Amniotic epithelial cell (primary cell): ENCODE results near the gene GDPD5.

Source experiments
- DNase-seq: peaks from one replicate; pipeline ENCODE4 v3.0.0-alpha.2; 2010; ENCODE audit warnings: low read depth

GDPD5 gene

GRCh38 chr11:75525433-75526191 is at the start of gene GDPD5:
Gene GDPD5, minus strand, starts transcription at chr11:75525941. Its CDS starts 48,206 bp downstream, at chr11:75477735.
- peak; percentile 62 for DNase-seq

- no peak for DNase-seq
Observed at GRCh38 chr11:75574698-75575602, 49.2 kb upstream of the GDPD5 start.

DNA sequence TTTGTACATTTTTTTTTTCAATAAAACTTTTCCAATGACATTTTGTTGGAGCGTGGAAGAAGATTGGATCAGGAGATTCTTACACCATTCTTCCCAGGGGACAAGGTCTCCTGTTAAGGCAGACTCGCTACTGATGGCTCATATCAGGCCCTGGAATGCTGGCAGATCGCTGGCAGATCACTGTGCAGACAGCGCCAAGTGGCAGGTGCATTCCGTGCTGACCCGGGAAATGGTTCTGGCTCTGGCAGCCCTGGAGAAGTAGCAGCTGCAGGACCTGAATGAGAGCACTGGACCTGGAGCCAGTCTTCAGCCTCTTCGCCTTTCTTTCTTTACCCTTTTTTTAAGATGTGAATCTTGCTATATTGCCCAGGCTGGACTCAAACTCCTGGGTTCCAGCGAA is 47.0 kb upstream of the GDPD5 start:
- DNase-seq = no peak

GRCh38 chr11:75571625-75572024 is 45.9 kb upstream of the GDPD5 start:
- no peak for DNase-seq

DNA sequence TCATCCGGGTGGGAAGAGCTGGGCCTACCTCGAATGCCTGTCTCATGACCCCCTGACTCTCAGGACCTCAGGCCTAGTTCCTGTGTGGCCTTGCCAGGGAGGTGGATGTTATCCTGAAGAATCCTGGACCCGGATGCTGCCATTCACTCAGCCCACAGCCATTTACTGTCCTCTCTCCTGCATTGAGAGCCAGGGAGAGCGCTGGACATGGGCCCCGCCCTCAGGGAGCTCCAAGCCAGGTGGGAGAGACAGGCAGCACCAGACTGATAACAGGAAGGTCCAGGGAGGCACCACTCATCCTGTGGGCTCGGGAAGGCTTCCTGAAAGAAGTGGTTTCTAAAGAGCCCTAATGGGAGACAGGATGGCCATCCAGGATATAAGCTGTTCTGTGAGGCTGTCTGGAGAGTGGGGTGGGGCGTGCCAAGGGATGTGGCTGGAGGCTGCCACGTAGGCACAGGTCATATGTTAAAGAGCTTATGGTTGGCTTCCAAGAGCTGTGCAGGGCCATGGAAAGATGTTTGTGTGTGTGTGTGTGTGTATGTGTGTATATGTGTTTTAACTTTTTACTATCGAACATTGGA is 44.9 kb upstream of the GDPD5 start:
- DNase-seq = no peak

DNA sequence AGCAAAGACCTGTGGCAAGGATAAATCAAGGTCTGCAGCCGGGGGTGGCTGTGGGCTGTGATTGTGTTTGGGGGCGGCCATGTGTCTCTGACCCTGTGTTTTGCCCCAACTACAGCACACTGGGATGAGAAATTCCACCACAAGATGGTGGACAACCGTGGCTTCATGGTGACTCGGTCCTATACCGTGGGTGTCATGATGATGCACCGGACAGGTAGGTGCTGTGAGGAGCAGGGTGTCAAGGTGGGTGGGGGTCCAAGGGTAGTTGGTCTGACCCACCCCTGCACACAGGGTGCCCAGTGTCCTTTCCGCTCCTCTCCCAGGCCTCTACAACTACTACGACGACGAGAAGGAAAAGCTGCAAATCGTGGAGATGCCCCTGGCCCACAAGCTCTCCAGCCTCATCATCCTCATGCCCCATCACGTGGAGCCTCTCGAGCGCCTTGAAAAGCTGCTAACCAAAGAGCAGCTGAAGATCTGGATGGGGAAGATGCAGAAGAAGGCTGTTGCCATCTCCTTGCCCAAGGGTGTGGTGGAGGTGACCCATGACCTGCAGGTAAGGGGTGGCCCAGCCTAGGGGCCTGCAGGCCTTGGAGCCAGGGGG is 43.0 kb upstream of the GDPD5 start:
- no peak for DNase-seq

DNA sequence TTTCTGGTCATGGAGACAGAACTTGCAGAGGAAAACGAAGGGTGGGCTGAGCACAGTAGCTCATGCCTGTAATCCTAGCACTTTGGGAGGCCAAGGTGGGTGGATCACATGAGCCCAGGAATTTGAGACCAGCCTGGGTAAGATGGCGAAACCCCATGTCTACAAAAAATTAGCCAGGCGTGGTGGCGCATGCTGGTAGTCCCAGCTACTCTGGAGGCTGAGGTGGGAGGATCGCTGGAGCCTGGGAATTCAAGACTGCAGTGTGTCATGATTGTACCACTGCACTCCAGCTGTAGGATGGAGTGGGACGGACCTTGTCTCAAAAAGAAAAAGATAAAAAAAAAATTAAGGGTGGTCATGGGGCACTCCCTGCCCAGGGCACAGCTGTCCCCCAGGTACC is 42.2 kb upstream of the GDPD5 start:
- peak; percentile 58 for DNase-seq

- no peak for DNase-seq
Observed at GRCh38 chr11:75566763-75567279, 41.1 kb upstream of the GDPD5 start.

DNA sequence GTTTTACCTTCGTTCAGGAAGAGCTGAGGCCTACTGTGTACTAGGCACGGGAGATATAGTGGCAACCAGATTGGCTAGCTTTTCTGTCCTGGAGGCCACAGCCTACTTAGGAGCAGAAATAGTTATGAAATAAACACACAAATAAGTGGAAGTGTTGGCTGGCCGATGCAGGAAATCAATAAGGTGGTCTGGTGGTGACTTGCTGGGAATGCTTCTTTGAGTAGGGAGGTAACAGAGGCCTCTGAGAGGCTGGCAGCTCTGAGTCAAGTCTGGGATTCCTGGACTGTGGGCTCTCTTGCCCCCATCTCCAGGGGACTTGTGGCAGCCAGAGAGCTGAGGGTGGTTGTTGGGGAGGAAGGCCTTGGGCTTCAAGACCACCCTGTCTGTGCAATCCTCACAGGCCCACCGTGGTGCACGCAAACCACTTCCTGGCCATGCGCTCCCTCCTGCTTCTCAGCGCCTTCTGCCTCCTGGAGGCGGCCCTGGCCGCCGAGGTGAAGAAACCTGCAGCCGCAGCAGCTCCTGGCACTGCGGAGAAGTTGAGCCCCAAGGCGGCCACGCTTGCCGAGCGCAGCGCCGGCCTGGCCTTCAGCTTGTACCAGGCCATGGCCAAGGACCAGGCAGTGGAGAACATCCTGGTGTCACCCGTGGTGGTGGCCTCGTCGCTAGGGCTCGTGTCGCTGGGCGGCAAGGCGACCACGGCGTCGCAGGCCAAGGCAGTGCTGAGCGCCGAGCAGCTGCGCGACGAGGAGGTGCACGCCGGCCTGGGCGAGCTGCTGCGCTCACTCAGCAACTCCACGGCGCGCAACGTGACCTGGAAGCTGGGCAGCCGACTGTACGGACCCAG is 40.4 kb upstream of the GDPD5 start:
- DNase-seq = no peak

DNA sequence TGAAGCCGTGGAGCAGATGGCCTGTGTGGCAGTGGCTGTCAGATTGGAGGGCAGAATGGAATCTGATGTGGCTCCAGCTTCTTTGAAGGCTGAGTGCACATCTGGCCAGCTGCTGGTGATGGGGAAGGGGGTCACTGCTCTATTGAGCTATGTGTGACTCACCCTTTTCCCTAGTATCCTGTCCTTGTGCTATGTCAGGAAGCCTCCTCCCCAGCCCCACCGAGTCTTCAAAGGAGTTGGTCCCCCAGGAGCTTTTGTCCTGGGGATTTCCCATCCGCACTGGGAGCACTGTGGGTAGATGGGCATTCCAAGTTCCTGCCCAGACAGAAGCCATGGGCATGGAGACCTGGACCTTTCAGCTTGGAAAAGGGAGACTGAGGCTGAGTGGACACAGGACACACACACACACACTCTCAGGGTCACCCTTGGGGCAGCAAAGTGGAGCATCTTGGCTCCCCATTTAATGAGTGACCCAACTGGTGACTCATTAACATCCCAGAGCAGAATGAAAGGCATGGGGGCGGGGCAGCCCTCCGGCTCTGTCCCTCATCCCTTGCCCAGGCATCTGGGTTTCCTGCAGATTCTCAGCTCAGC is 39.6 kb upstream of the GDPD5 start:
- peak; percentile 64 for DNase-seq

GRCh38 chr11:75563978-75564552 is 38.3 kb upstream of the GDPD5 start:
- DNase-seq = peak; percentile 83

GRCh38 chr11:75563501-75563977 is 37.8 kb upstream of the GDPD5 start:
- DNase-seq = no peak

DNA sequence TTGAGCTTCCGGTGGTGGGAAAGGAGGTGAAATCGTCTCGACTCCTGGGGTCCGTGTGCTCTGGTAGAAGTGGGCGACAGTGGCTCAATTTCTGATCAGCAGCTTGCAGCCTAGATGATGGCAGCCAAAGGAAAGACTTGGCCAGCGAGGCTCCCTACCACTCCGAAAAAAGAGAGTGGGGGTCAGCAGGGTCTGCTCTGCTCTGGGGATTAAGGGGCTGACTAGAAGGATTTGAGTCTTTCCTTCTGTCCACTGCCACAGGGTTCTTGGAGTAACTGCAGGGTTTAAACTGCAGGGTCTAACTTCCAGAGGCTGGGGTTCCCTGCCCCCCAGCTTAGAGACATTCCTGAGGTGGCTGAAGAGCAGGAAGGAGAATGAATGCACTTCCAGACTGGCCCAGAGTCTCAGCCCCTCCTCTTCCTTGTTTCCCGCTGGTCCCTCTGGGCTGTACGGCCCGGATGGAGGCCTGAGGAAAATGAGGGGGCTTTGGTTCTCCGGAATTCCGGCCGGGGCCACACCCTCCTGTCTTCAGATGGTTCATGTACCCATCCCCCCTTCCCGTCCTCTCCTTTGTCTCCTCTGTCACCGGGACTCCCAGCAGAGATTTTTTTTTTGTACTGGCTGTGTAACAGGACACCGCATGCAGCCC is 37.2 kb upstream of the GDPD5 start:
- peak; percentile 70 for DNase-seq

- peak; percentile 89 for DNase-seq
Observed at GRCh38 chr11:75562048-75562835, 36.5 kb upstream of the GDPD5 start, which contains the start of gene SERPINH1. Gene SERPINH1, plus strand, starts transcription at chr11:75562253. Its CDS starts 4,097 bp downstream, at chr11:75566350.

- no peak for DNase-seq
Observed at GRCh38 chr11:75561426-75562047, 35.8 kb upstream of the GDPD5 start.

DNA sequence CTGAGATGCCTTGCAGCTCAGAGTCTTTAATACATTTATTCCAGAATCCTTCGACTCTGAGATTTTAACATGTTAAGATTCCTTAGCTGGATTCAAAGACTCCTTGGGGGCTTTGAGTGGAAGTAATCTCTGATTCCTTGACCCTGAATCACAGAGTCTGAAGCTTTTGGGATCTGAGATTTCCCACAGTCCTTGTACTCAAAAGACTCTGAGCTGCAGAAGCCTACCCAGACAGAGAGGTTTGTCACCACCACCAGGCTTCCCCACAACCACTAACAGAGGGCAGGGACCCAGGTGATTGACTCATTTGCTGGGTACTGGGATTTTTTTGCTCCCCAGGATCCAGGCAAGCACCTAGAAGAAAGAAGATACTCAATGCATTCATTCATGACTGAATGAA is 34.9 kb upstream of the GDPD5 start:
- DNase-seq = peak; percentile 53

DNA sequence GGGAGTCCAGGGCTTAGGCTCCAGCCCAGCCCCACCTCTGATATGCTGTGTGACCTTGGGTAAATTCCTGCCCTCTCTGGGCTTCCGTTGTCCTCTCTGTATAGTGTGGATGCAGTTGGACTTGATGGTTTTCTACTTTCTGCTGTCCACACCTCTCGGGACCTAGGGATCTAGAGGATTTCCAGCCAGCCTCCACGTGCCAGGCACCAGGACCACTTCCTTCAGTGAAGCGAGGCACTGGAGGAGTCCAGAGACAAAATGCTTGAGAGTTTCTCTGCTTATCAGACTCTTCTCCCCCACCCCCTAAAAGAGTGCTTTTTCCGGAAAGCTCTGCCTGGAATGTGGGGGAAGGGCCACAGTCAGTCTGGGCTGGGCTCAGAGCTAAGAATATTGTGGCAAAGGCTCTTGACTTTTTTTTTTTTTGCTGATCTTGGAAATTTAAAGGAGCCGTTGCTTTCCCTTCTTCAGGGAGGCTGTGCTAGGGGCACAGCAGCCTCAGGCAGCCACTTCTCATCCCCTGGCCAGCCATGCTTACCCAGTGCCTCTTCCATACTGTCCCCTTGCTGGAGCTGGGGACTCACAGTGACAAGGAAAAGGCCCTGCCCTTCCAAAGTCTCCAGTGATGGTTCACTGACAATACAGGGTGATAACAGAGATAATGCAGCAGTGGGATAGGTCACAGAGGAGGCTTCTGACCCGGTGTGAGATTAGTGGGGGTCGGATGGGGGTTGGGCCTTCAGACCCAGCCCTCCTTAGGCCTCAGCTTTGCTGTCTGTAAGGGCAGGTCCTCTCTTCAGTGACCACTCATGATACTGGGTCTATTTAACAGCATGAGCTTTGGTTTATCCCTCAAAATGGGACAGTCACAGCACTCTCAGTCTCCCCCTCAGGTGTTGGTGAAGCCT is 33.5 kb upstream of the GDPD5 start:
- peak; percentile 94 for DNase-seq
